K562 (cell line): Measurements from ENCODE around the gene PRKCG. TPM values are rescaled to one million over a fixed set of nuclear protein-coding genes. Genes with fewer than 3 reads are reported as not detected.
"Not testable (repeated sequence)": the region's sequence is repeated elsewhere in the genome, so short reads cannot be mapped to it uniquely, and the experiment has no call there.

ENCODE experiments used
- ATAC-seq: fragments of 200-7000 bp; cut with Tn5 transposase; 3 replicates; pipeline ENCODE4 v1.9.1; 2020; ENCODE audit warnings: moderate library complexity
- BruUV-seq: library from RNA; stranded (reverse); fragments of 400-500 nt; replicated peaks from 2 replicates; lab custom pipeline; 2021; lab: Mats Ljungman, UMichigan
- CTCF ChIA-PET: fragments of 300-600 bp; formaldehyde crosslinking; extraction: SDS; loops from one replicate; lab custom pipeline; 2021; ENCODE audit warnings: low intra/inter-chr PET ratio; lab: Yijun Ruan, JAX
- POLR2A ChIA-PET: fragments of 300-600, 350-650 bp; sonication (Branson Sonifier 250); formaldehyde crosslinking; extraction: SDS; loops from one replicate; lab custom pipeline; 2021; ENCODE audit warnings: antibody characterized with exemption, inconsistent platforms; lab: Yijun Ruan, JAX
- DNase-seq, 4 experiments: peaks; one replicate each; pipeline versions ENCODE4 v3.0.0 to v3.0.0-alpha.2; 2011 to 2018; ENCODE audit warnings: low spot score in 3 of 4, mixed read lengths in 3 of 4; ENCODE audit errors: extremely low read depth in 1 of 4
- FAIRE-seq: peaks from 2 replicates; lab custom pipeline; 2011; peaks lifted over from hg19 to GRCh38; lab: Jason Lieb, UNC
- H2AFZ ChIP-seq: 2 replicates; pipeline ENCODE4 v1.6.0; 2011; ENCODE audit warnings: low read depth, low read length, control low read depth, inconsistent platforms
- H3K27ac ChIP-seq: fragments of 200-600 bp; 3 replicates; pipeline ENCODE4 v1.8.0; 2011; ENCODE audit warnings: low read depth, mild to moderate bottlenecking, control low read depth, inconsistent platforms, low read length, moderate library complexity, mixed read lengths; ENCODE audit errors: extremely low read depth
- H3K27me3 ChIP-seq, 2 experiments: fragments of 300-600 bp in 1 of 2; 2 replicates in 1 of 2; 3 replicates in 1 of 2; pipeline versions ENCODE4 v1.6.0 to v1.8.0; 2011; ENCODE audit warnings: inconsistent platforms in 2 of 2, low read length in 2 of 2, mild to moderate bottlenecking in 1 of 2, mixed read lengths in 1 of 2, moderate library complexity in 1 of 2; ENCODE audit not compliant: control insufficient read depth in 2 of 2, insufficient read depth in 2 of 2
- H3K36me3 ChIP-seq: fragments of 300-600 bp; 3 replicates; pipeline ENCODE4 v1.8.0; 2011; ENCODE audit warnings: mild to moderate bottlenecking, low read length, inconsistent platforms; ENCODE audit not compliant: control insufficient read depth, insufficient read depth
- H3K4me1 ChIP-seq, 2 experiments: fragments of 200-600 bp in 1 of 2; replicated peaks in 1 of 2; 2 replicates in 1 of 2; 3 replicates in 1 of 2; pipeline versions ENCODE4 v1.5.1 to v1.8.0; 2011; ENCODE audit warnings: inconsistent platforms in 2 of 2, low read length in 2 of 2, mild to moderate bottlenecking in 1 of 2, mixed read lengths in 1 of 2, moderate library complexity in 1 of 2; ENCODE audit not compliant: control insufficient read depth in 2 of 2, insufficient read depth in 2 of 2
- H3K4me2 ChIP-seq: 2 replicates; pipeline ENCODE4 v1.6.1; 2011; ENCODE audit warnings: low read length, control low read depth, inconsistent platforms, mixed read lengths; ENCODE audit not compliant: insufficient read depth
- H3K4me3 ChIP-seq: fragments of 200-600 bp; sonication (generic), shearing (Covaris generic); 2 replicates; pipeline ENCODE4 v1.5.1; 2016; ENCODE audit warnings: control low read depth, inconsistent platforms
- H3K79me2 ChIP-seq: fragments of 200-600 bp; 3 replicates; pipeline ENCODE4 v1.8.0; 2011; ENCODE audit warnings: low read length, inconsistent platforms; ENCODE audit not compliant: control insufficient read depth, insufficient read depth
- H3K9ac ChIP-seq, 2 experiments: 2 replicates each; pipeline versions ENCODE4 v1.6.0 to v1.6.1; 2011; ENCODE audit warnings: low read depth in 2 of 2, low read length in 2 of 2, control low read depth in 1 of 2, inconsistent platforms in 1 of 2, mild to moderate bottlenecking in 1 of 2, mixed read lengths in 1 of 2; ENCODE audit not compliant: insufficient read depth in 1 of 2
- H3K9me1 ChIP-seq: one replicate; pipeline ENCODE4 v1.6.0; 2011; ENCODE audit warnings: inconsistent platforms, mild to moderate bottlenecking, low read length, moderate library complexity; ENCODE audit not compliant: control insufficient read depth, insufficient read depth
- H3K9me3 ChIP-seq: replicated peaks from 2 replicates; pipeline ENCODE4 v1.5.1; 2011; ENCODE audit warnings: low read depth, low read length, inconsistent platforms; ENCODE audit not compliant: control insufficient read depth, insufficient read depth
- H4K20me1 ChIP-seq: replicated peaks from 2 replicates; pipeline ENCODE4 v1.6.1; 2011; ENCODE audit warnings: low read length, inconsistent platforms, mixed read lengths; ENCODE audit not compliant: control insufficient read depth, insufficient read depth
- CHD7 ChIP-seq: fragments of 200-600 bp; sonication (generic); IDR thresholded peaks from one replicate; pipeline ENCODE4 v1.6.1; 2012; ENCODE audit warnings: mild to moderate bottlenecking, low read depth, low read length, inconsistent platforms
- PREB ChIP-seq: sonication (generic); formaldehyde crosslinking; IDR thresholded peaks from 2 replicates; pipeline ENCODE4 v1.8.1; 2023; ENCODE audit warnings: mild to moderate bottlenecking, missing genetic modification reagents
- TAL1 ChIP-seq: fragments of 450-650 bp; IDR thresholded peaks from 2 replicates; pipeline ENCODE4 v1.6.1; 2016; ENCODE audit warnings: mild to moderate bottlenecking
- ZNF263 ChIP-seq: sonication (generic); formaldehyde crosslinking; IDR thresholded peaks from 2 replicates; pipeline ENCODE4 v1.8.0; 2022; ENCODE audit warnings: mild to moderate bottlenecking, missing genetic modification reagents, borderline replicate concordance
- ZNF584 ChIP-seq: fragments of 200-800 bp; sonication (Bioruptor generic); IDR thresholded peaks from 2 replicates; pipeline ENCODE4 v1.6.1; 2016; ENCODE audit warnings: low read depth, mild to moderate bottlenecking, missing genetic modification characterization, missing compliant biosample characterization
- WGBS: fragments of 100-300 bp; shearing (Covaris generic); methylation state at CpG from one replicate; pipeline ENCODE4 v1.1.6; 2016; ENCODE audit warnings: low coverage, mixed read lengths; ENCODE audit not compliant: insufficient coverage; ENCODE audit errors: missing lambda C conversion rate; 5-methylcytosine and 5-hydroxymethylcytosine counted together
- in situ Hi-C: fragments of 300-500 bp; cut with MboI; formaldehyde crosslinking; loops from 4 replicates; pipeline ENCODE4 v1.15.0; 2018; ENCODE audit warnings: inconsistent platforms, mixed read lengths
- intact Hi-C: fragments of 100-400 bp; cut with micrococcal nuclease; formaldehyde crosslinking; loops from 2 replicates; pipeline ENCODE4 v1.14.2; 2022
- polyA plus RNA-seq, 8 experiments: library from polyadenylated mRNA; depleted of rRNA in 4 of 8; stranded (reverse) in 5 of 8; unstranded in 3 of 8; fragments of >200 nt; fragmentation: Nextera tagmentation in 2 of 8; fragmentation: Illumina TruSeq in 1 of 8; extraction: Ambion mirVana in 2 of 8; extraction: Trizol in 1 of 8; gene quantifications; 2 replicates each; pipeline versions ENCODE4 v1.2.1 to v1.2.3, GENCODE V29; 2011 to 2014; ENCODE audit warnings: inconsistent platforms in 1 of 8, missing spikeins in 1 of 8
- total RNA-seq, 7 experiments: library from RNA; depleted of rRNA in 6 of 7; stranded (reverse); fragments of >200 nt in 6 of 7; fragmentation: Illumina TruSeq in 2 of 7; extraction: Trizol in 2 of 7; gene quantifications; 2 replicates each; pipeline versions ENCODE4 v1.2.1 to v1.2.3, GENCODE V29; 2011 to 2021; ENCODE audit warnings: low replicate concordance in 1 of 7

Gene PRKCG
- total and polyA plus RNA-seq, 9 of the 15 experiments (the other 6 are each of a cell fraction or from before 2014, with no cell fraction given), result not detected

GRCh38 chr19:53881482-53882390 lies at the start of gene PRKCG (continued):
- TF ChIP-seq PREB (no peak), ZNF584 (CRISPR knock-in tag) (no peak), TAL1 (no peak), ZNF263 (CRISPR knock-in tag) (no peak), CHD7 (no peak)

GRCh38 chr19:53832861-53833260 lies 49.1 kb upstream of the PRKCG start:
- H3K27me3 ChIP-seq, result peaks cover 11 to 37% of the 10 kb centered on the region in 2 experiments; a peak in 4 of 5 replicates
- H2AFZ ChIP-seq, BruUV-seq, CTCF ChIA-PET, POLR2A ChIA-PET, H3K4me1 ChIP-seq, in situ Hi-C loops, H3K4me3 ChIP-seq, H3K9ac ChIP-seq, FAIRE-seq, H3K9me1 ChIP-seq, H3K4me2 ChIP-seq, DNase-seq, ATAC-seq, H3K27ac ChIP-seq, H3K36me3 ChIP-seq, H3K79me2 ChIP-seq, intact Hi-C loops, H3K9me3 ChIP-seq, H4K20me1 ChIP-seq: not testable (repeated sequence)
- WGBS, result 2% methylated on average over 6 of the region's 13 CpGs
